Measurements from ENCODE around the gene CARF. TPM values are rescaled to one million over a fixed set of nuclear protein-coding genes. Genes with fewer than 3 reads are reported as not detected.
A peak's percentile ranks its signal among the peaks of the same experiment; 100 is the strongest.
"Not testable (repeated sequence)": the region's sequence is repeated elsewhere in the genome, so short reads cannot be mapped to it uniquely, and the experiment has no call there.

Gene CARF
- total and polyA plus RNA-seq, 2 donors (not counting 1 experiment from before 2014, with no cell fraction given), result 11.3 to 27.5 TPM

DNA sequence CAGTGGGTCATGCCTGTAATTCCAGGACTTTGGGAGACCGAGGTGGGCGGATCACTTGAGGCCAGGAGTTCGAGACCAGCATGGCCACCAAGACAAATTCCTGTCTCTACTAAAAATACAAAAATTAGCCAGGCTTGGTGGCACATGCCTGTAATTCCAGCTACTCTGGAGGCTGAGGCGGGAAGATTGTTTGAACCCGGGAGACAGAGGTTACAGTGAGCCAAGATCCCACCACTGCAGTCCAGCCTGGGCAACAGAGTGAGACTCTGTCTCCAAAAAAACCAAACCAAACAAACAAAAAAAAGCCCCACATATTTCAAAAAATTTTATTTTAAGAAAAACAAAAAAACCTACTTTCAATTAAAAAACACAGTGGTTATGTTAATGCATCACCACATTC, 1.8 kb upstream of the CARF start:
- intact Hi-C loops (cut with micrococcal nuclease), result loop anchor here (2.0 to 10.0 kb wide), 3 partner anchors 275 to 875 kb away; partner anchors contain the start of genes FAM117B and FZD7
- H3K27me3 ChIP-seq (replicated peaks in 1 of 4; ENCODE audit: control extremely low read depth in 1 of 4, control insufficient read depth in 3 of 4, insufficient read depth in 4 of 4, low read length in 3 of 4); H3K9ac ChIP-seq (ENCODE audit: low read length); ATAC-seq (ENCODE audit: low read depth); H2AFZ ChIP-seq (ENCODE audit: insufficient read depth, low read depth, low read length, poor library complexity, severe bottlenecking); H3K36me3 ChIP-seq (replicated peaks in 1 of 2; ENCODE audit: control extremely low read depth in 1 of 2, control insufficient read depth in 1 of 2, extremely low read depth in 1 of 2, insufficient read depth in 2 of 2, low read length in 1 of 2); H3K27me3 Mint-ChIP-seq; H3K27ac Mint-ChIP-seq; H3K9me3 ChIP-seq (ENCODE audit: control extremely low read depth in 1 of 3, control insufficient read depth in 2 of 3, insufficient read depth in 1 of 3, low read length in 2 of 3); DNase-seq; H3K4me3 ChIP-seq (ENCODE audit: control extremely low read depth in 1 of 5, extremely low read depth in 1 of 5, insufficient read depth in 1 of 5, low read depth in 2 of 5, low read length in 4 of 5); H3K9me3 Mint-ChIP-seq (ENCODE audit: insufficient read depth); H3K27ac ChIP-seq (ENCODE audit: low read length in 2 of 2): not testable (repeated sequence)
- Histone ChIP-seq H3K79me2 (ENCODE audit: control insufficient read depth, insufficient read depth, low read length) (peaks cover 33% of the 10 kb centered on the region), H3K4me2 (replicated peaks; ENCODE audit: low read depth, low read length, poor library complexity, severe bottlenecking) (peak overlapping the region; percentile 83), H4K20me1 (ENCODE audit: control insufficient read depth, insufficient read depth, low read length, poor library complexity, severe bottlenecking) (peaks cover 14% of the 10 kb centered on the region), H3K4me1 (ENCODE audit: control insufficient read depth in 2 of 2, insufficient read depth in 2 of 2, low read length in 2 of 2) (peaks cover 5 to 11% of the 10 kb centered on the region in 2 donors)
- ChIA-PET CTCF (interaction anchor here (0.6 to 3.5 kb wide), 3 partner anchors 40 to 337 kb away, joined by 4 to 15 read pairs (median 13); partner anchors contain the start of genes CYP20A1 and ICA1L), POLR2A (interaction anchor here (0.6 to 2.5 kb wide), 2 partner anchors 122 to 329 kb away, joined by 3 to 10 read pairs; partner anchors contain the start of gene CYP20A1)
- 96% methylated on average over 5 of the region's 5 CpGs for WGBS (ENCODE audit: insufficient coverage)
- Mint-ChIP-seq H3K4me1 (peaks cover 24% of the 10 kb centered on the region), H3K4me3 (peak overlapping the region; percentile 99)

DNA sequence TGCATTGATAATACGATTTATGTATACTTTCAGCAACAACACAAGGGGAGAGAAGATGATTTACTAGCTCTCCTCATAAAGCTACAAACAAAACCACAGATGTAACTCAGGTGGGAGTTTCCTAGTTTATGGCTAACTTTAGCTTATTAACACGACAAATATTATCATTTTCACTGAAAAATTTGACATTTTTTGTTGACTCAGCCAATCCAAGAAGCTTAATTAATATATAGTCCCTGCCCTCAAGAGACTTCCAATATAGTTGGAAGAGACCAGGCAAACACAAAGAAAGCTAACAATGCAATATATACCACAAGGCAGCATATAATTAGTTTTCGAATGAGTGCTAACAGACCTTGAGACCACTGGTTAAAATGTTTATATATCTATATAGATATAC, 1.4 kb upstream of the CARF start:
- Histone ChIP-seq H2AFZ (ENCODE audit: insufficient read depth, low read depth, low read length, poor library complexity, severe bottlenecking) (no peak overlapping the region), H3K4me1 (ENCODE audit: control insufficient read depth in 2 of 2, insufficient read depth in 2 of 2, low read length in 2 of 2) (peaks cover 5 to 11% of the 10 kb centered on the region in 2 donors), H3K9ac (ENCODE audit: low read length) (no peak overlapping the region), H3K4me3 (ENCODE audit: control extremely low read depth in 1 of 5, extremely low read depth in 1 of 5, insufficient read depth in 1 of 5, low read depth in 2 of 5, low read length in 4 of 5) (peak overlapping the region; percentile 52 to 100 (median 97)), H3K9me3 (ENCODE audit: control extremely low read depth in 1 of 3, control insufficient read depth in 2 of 3, insufficient read depth in 1 of 3, low read length in 2 of 3) (no peaks in the 10 kb centered on the region), H3K27me3 (replicated peaks in 1 of 4; ENCODE audit: control extremely low read depth in 1 of 4, control insufficient read depth in 3 of 4, insufficient read depth in 4 of 4, low read length in 3 of 4) (no peaks in the 10 kb centered on the region), H3K4me2 (replicated peaks; ENCODE audit: low read depth, low read length, poor library complexity, severe bottlenecking) (peak overlapping the region; percentile 83), H3K79me2 (ENCODE audit: control insufficient read depth, insufficient read depth, low read length) (peaks cover 33% of the 10 kb centered on the region), H4K20me1 (ENCODE audit: control insufficient read depth, insufficient read depth, low read length, poor library complexity, severe bottlenecking) (peaks cover 14% of the 10 kb centered on the region), H3K27ac (ENCODE audit: low read length in 2 of 2) (no peak overlapping the region), H3K36me3 (replicated peaks in 1 of 2; ENCODE audit: control extremely low read depth in 1 of 2, control insufficient read depth in 1 of 2, extremely low read depth in 1 of 2, insufficient read depth in 2 of 2, low read length in 1 of 2) (peaks cover 0 to 1% of the 10 kb centered on the region in 2 experiments)
- H3K4me1 Mint-ChIP-seq, result peaks cover 24% of the 10 kb centered on the region
- H3K4me3 Mint-ChIP-seq, result peak overlapping the region; percentile 99
- CTCF ChIA-PET, result interaction anchor here (0.6 to 3.5 kb wide), 4 partner anchors 40 to 418 kb away, joined by 3 to 15 read pairs (median 8); partner anchors contain the start of genes ABI2, CYP20A1 and ICA1L
- POLR2A ChIA-PET, result interaction anchor here (2.5 kb wide), 1 partner anchor 328 kb away, joined by 10 read pairs; the partner anchor contains the start of gene CYP20A1
- WGBS (ENCODE audit: insufficient coverage), result no CpG with 5 or more reads among the region's 3 CpGs
- DNase-seq (no peak), ATAC-seq (ENCODE audit: low read depth) (no peak)
- TF ChIP-seq, protein P1, sequence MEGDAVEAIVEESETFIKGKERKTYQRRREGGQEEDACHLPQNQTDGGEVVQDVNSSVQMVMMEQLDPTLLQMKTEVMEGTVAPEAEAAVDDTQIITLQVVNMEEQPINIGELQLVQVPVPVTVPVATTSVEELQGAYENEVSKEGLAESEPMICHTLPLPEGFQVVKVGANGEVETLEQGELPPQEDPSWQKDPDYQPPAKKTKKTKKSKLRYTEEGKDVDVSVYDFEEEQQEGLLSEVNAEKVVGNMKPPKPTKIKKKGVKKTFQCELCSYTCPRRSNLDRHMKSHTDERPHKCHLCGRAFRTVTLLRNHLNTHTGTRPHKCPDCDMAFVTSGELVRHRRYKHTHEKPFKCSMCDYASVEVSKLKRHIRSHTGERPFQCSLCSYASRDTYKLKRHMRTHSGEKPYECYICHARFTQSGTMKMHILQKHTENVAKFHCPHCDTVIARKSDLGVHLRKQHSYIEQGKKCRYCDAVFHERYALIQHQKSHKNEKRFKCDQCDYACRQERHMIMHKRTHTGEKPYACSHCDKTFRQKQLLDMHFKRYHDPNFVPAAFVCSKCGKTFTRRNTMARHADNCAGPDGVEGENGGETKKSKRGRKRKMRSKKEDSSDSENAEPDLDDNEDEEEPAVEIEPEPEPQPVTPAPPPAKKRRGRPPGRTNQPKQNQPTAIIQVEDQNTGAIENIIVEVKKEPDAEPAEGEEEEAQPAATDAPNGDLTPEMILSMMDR (IDR thresholded peaks at IDR 0.05), result no peak
- no peak for TF ChIP-seq EZH2 (IDR thresholded peaks at IDR 0.05; ENCODE audit: borderline replicate concordance, insufficient read depth, low read depth, low read length, poor library complexity, severe bottlenecking)
- no peaks in the 10 kb centered on the region for H3K27me3 Mint-ChIP-seq
- H3K27ac Mint-ChIP-seq, result no peak overlapping the region
- H3K9me3 Mint-ChIP-seq (ENCODE audit: insufficient read depth), result no peaks in the 10 kb centered on the region
- intact Hi-C loops (cut with micrococcal nuclease), result loop anchor here (1.0 to 10.0 kb wide), 7 partner anchors 39 to 876 kb away; partner anchors contain the start of genes CYP20A1, FAM117B, FZD7 and ICA1L
